IMR-90 (cell line): ENCODE data around the gene PRAC1. TPM values are rescaled to one million over a fixed set of nuclear protein-coding genes. Genes with fewer than 3 reads are reported as not detected.

Experiments used
- ATAC-seq: fragments of 200-7000 bp; cut with Tn5 transposase; 2 replicates; pipeline ENCODE4 v1.9.1; 2020; ENCODE audit warnings: low read depth, mild to moderate bottlenecking, moderate library complexity
- BruUV-seq: library from RNA; stranded (reverse); fragments of 400-500 nt; replicated peaks from 2 replicates; lab custom pipeline; 2021; lab: Mats Ljungman, UMichigan
- CTCF ChIA-PET: fragments of 300-600 bp; formaldehyde crosslinking; extraction: SDS; loops from one replicate; lab custom pipeline; 2021; ENCODE audit warnings: antibody characterized with exemption; lab: Yijun Ruan, JAX
- POLR2A ChIA-PET: fragments of 300-600 bp; sonication (Branson Sonifier 250); formaldehyde crosslinking; loops from one replicate; lab custom pipeline; 2022; ENCODE audit warnings: antibody characterized with exemption; ENCODE audit not compliant: unreplicated experiment; lab: Charles Lee
- DNase-seq: peaks from one replicate; pipeline ENCODE4 v3.0.0; 2013
- H2AFZ ChIP-seq: replicated peaks from 2 replicates; pipeline ENCODE3; 2013; ENCODE audit warnings: low read length, mild to moderate bottlenecking; ENCODE audit not compliant: poor library complexity
- H2AK5ac ChIP-seq: 2 replicates; pipeline ENCODE4 v1.6.1; 2013; ENCODE audit warnings: low read depth, low read length, inconsistent platforms
- H2AK9ac ChIP-seq: replicated peaks from 2 replicates; pipeline ENCODE3; 2013; ENCODE audit warnings: mild to moderate bottlenecking, low read depth, low read length, moderate library complexity; ENCODE audit not compliant: poor library complexity
- H2BK120ac ChIP-seq: 2 replicates; pipeline ENCODE4 v1.6.1; 2013; ENCODE audit warnings: low read depth, low read length, inconsistent platforms
- H2BK15ac ChIP-seq: 3 replicates; pipeline ENCODE4 v1.6.1; 2013; ENCODE audit warnings: low read depth, low read length, inconsistent platforms
- H2BK20ac ChIP-seq: 2 replicates; pipeline ENCODE4 v1.6.1; 2013; ENCODE audit warnings: low read depth, mild to moderate bottlenecking, inconsistent platforms, low read length, moderate library complexity
- H2BK5ac ChIP-seq: 2 replicates; pipeline ENCODE4 v1.6.1; 2013; ENCODE audit warnings: mild to moderate bottlenecking, low read depth, low read length, inconsistent platforms; ENCODE audit not compliant: poor library complexity, severe bottlenecking
- H3K14ac ChIP-seq: replicated peaks from 2 replicates; pipeline ENCODE4 v1.6.1; 2013; ENCODE audit warnings: low read depth, low read length, inconsistent platforms
- H3K18ac ChIP-seq: 2 replicates; pipeline ENCODE4 v1.6.1; 2013; ENCODE audit warnings: low read depth, low read length, control low read depth
- H3K23ac ChIP-seq: 2 replicates; pipeline ENCODE4 v1.6.1; 2013; ENCODE audit warnings: low read depth, low read length, inconsistent platforms
- H3K27ac ChIP-seq: 2 replicates; pipeline ENCODE4 v1.5.1; 2013; ENCODE audit warnings: mild to moderate bottlenecking, control low read depth, low read length; ENCODE audit not compliant: insufficient read depth
- H3K27me3 ChIP-seq: 2 replicates; pipeline ENCODE4 v1.6.1; 2013; ENCODE audit warnings: low read length; ENCODE audit not compliant: control insufficient read depth, insufficient read depth
- H3K36me3 ChIP-seq: 2 replicates; pipeline ENCODE4 v1.6.1; 2013; ENCODE audit warnings: low read length, mixed read lengths; ENCODE audit not compliant: control insufficient read depth, insufficient read depth
- H3K4ac ChIP-seq: 2 replicates; pipeline ENCODE4 v1.6.1; 2013; ENCODE audit warnings: low read depth, low read length, inconsistent platforms
- H3K4me1 ChIP-seq: 2 replicates; pipeline ENCODE4 v1.6.1; 2013; ENCODE audit warnings: low read length, mixed read lengths; ENCODE audit not compliant: control insufficient read depth, insufficient read depth
- H3K4me2 ChIP-seq: 2 replicates; pipeline ENCODE4 v1.6.1; 2013; ENCODE audit warnings: low read depth, mild to moderate bottlenecking, control low read depth, low read length, moderate library complexity
- H3K4me3 ChIP-seq: 2 replicates; pipeline ENCODE4 v1.5.1; 2013; ENCODE audit warnings: low read depth, mild to moderate bottlenecking, control low read depth, low read length, moderate library complexity; ENCODE audit not compliant: insufficient read depth
- H3K56ac ChIP-seq: 2 replicates; pipeline ENCODE4 v1.6.1; 2013; ENCODE audit warnings: low read length, inconsistent platforms; ENCODE audit not compliant: insufficient read depth; ENCODE audit errors: extremely low read depth
- H3K79me1 ChIP-seq, 2 experiments: 2 replicates each; pipeline ENCODE4 v1.6.1; 2013; ENCODE audit warnings: low read length in 2 of 2, inconsistent platforms in 1 of 2, low read depth in 1 of 2
- H3K9ac ChIP-seq: 2 replicates; pipeline ENCODE4 v1.6.1; 2013; ENCODE audit warnings: low read depth, low read length, control low read depth
- H3K9me1 ChIP-seq: 2 replicates; pipeline ENCODE4 v1.6.1; 2013; ENCODE audit warnings: low read length, inconsistent platforms; ENCODE audit not compliant: insufficient read depth
- H3K9me3 ChIP-seq: 2 replicates; pipeline ENCODE4 v1.6.1; 2013; ENCODE audit warnings: low read length; ENCODE audit not compliant: control insufficient read depth, insufficient read depth
- H4K20me1 ChIP-seq: 2 replicates; pipeline ENCODE4 v1.6.1; 2013; ENCODE audit warnings: low read length, inconsistent platforms; ENCODE audit not compliant: insufficient read depth
- H4K5ac ChIP-seq: 2 replicates; pipeline ENCODE4 v1.6.1; 2013; ENCODE audit warnings: mild to moderate bottlenecking, low read depth, low read length, control low read depth
- H4K8ac ChIP-seq, 2 experiments: 2 replicates each; pipeline ENCODE4 v1.6.1; 2013; ENCODE audit warnings: low read depth in 2 of 2, low read length in 2 of 2, control low read depth in 1 of 2, inconsistent platforms in 1 of 2
- H4K91ac ChIP-seq: 2 replicates; pipeline ENCODE4 v1.6.1; 2013; ENCODE audit warnings: low read depth, low read length, inconsistent platforms; ENCODE audit not compliant: insufficient read depth
- CTCF ChIP-seq: conservative IDR thresholded peaks from 2 replicates; pipeline ENCODE4 v1.5.1; 2012; ENCODE audit warnings: mild to moderate bottlenecking, low read depth, low read length, improper control_type of control experiment
- ELK1 ChIP-seq: fragments of 150-350 bp; IDR thresholded peaks from 2 replicates; pipeline ENCODE4 v1.6.1; 2016; ENCODE audit warnings: low read depth, mild to moderate bottlenecking, low read length, moderate library complexity, borderline replicate concordance
- FOS ChIP-seq: fragments of 150-350 bp; IDR thresholded peaks from 2 replicates; pipeline ENCODE4 v1.6.1; 2016; ENCODE audit warnings: low read depth, low read length
- MAZ ChIP-seq: IDR thresholded peaks from 2 replicates; pipeline ENCODE4 v1.6.1; 2012; ENCODE audit warnings: low read depth, mild to moderate bottlenecking, low read length, improper control_type of control experiment, moderate library complexity, borderline replicate concordance
- NFE2L2 ChIP-seq: fragments of 150-350 bp; IDR thresholded peaks from 2 replicates; pipeline ENCODE4 v1.6.1; 2016; ENCODE audit warnings: low read depth, mild to moderate bottlenecking, low read length
- POLR2A ChIP-seq: IDR thresholded peaks from 2 replicates; pipeline ENCODE4 v1.6.1; 2012; ENCODE audit warnings: mild to moderate bottlenecking, low read depth, low read length
- SMC3 ChIP-seq: fragments of 150-350 bp; IDR thresholded peaks from 2 replicates; pipeline ENCODE4 v1.6.1; 2016; ENCODE audit warnings: low read depth, mild to moderate bottlenecking, antibody characterized with exemption, low read length, moderate library complexity
- WGBS, 2 experiments: methylation state at CpG; one replicate each; pipeline versions ENCODE4 v1.1.5 to v1.1.7; 2013; ENCODE audit warnings: missing lambda C conversion rate in 2 of 2; ENCODE audit not compliant: insufficient read length in 1 of 2; ENCODE audit errors: extremely low coverage in 2 of 2; 5-methylcytosine and 5-hydroxymethylcytosine counted together
- dilution Hi-C: fragments of 300-500 bp; cut with HindIII; formaldehyde crosslinking; loops from one replicate; pipeline ENCODE4 v1.14.3; 2018; ENCODE audit warnings: low sequenced_read_pairs; ENCODE audit not compliant: unreplicated experiment
- in situ Hi-C: fragments of 300-500 bp; cut with MboI; formaldehyde crosslinking; loops from 3 replicates; pipeline ENCODE4 v1.14.3; 2019; ENCODE audit warnings: low sequenced_read_pairs, inconsistent platforms, mixed read lengths
- intact Hi-C: fragments of 100-400 bp; cut with micrococcal nuclease; formaldehyde crosslinking; loops from 2 replicates; pipeline ENCODE4 v1.10.0; 2022
- polyA plus RNA-seq, 3 experiments: library from polyadenylated mRNA; depleted of rRNA; stranded (reverse); fragments of >200 nt; gene quantifications; 2 replicates each; pipeline ENCODE4 v1.2.3, GENCODE V29; 2012; ENCODE audit warnings: low replicate concordance in 1 of 3
- total RNA-seq: library from RNA; depleted of rRNA; stranded (reverse); fragments of >200 nt; gene quantifications from 2 replicates; pipeline ENCODE4 v1.2.3, GENCODE V29; 2012
- TF ChIP-seq, protein P1 (sequence below): fragments of 150-350 bp; IDR thresholded peaks from 2 replicates; pipeline ENCODE4 v1.6.1; 2017; ENCODE audit warnings: mild to moderate bottlenecking, antibody characterized with exemption, low read length, low read depth

PRAC1 gene
- total and polyA plus RNA-seq, 2 of the 4 experiments (the other 2 are of a cell fraction), result not detected

- Histone ChIP-seq H3K9me3 (no peaks in the 10 kb centered on the region), H3K14ac (no peak overlapping the region), H2BK120ac (no peak overlapping the region), H3K9ac (no peak overlapping the region), H3K56ac (no peak overlapping the region), H4K8ac (no peak overlapping the region), H2BK5ac (no peak overlapping the region), H2AFZ (no peak overlapping the region), H3K4me2 (no peak overlapping the region), H3K23ac (no peak overlapping the region), H3K79me1 (no peaks in the 10 kb centered on the region), H3K4me1 (no peaks in the 10 kb centered on the region), H2AK5ac (no peak overlapping the region), H3K27me3 (peaks cover 62% of the 10 kb centered on the region), H4K20me1 (no peaks in the 10 kb centered on the region), H2BK20ac (no peak overlapping the region), H3K4me3 (no peak overlapping the region), H3K9me1 (no peaks in the 10 kb centered on the region), H3K36me3 (no peaks in the 10 kb centered on the region), H2BK15ac (no peak overlapping the region), H3K4ac (no peak overlapping the region), H4K5ac (no peak overlapping the region), H3K18ac (no peak overlapping the region), H3K27ac (no peak overlapping the region), H2AK9ac (no peak overlapping the region), H4K91ac (no peak overlapping the region)
- no peak for DNase-seq
- POLR2A ChIA-PET, result no interaction called here
- no peak for ATAC-seq
- dilution Hi-C loops (no loop called here), intact Hi-C loops (no loop called here), in situ Hi-C loops (no loop called here)
- CTCF ChIA-PET, result no interaction called here
- 26% methylated on average over 3 of the region's 4 CpGs; no CpG with 5 or more reads in 1 of the 2 experiments for WGBS, 2 experiments
- no peak for TF ChIP-seq FOS
- TF ChIP-seq MAZ, result no peak
- TF ChIP-seq, protein P1, sequence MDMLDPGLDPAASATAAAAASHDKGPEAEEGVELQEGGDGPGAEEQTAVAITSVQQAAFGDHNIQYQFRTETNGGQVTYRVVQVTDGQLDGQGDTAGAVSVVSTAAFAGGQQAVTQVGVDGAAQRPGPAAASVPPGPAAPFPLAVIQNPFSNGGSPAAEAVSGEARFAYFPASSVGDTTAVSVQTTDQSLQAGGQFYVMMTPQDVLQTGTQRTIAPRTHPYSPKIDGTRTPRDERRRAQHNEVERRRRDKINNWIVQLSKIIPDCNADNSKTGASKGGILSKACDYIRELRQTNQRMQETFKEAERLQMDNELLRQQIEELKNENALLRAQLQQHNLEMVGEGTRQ, result no peak
- TF ChIP-seq POLR2A, result no peak
- no peak for TF ChIP-seq SMC3
- TF ChIP-seq NFE2L2, result no peak
- no peak for TF ChIP-seq ELK1
- no peak for TF ChIP-seq CTCF
- no TSS peak for BruUV-seq
These were observed 11.2 kb downstream of the PRAC1 start for GRCh38 chr17:48711128-48711527.
